Astrocyte of the spinal cord (primary cell): Measurements from ENCODE around the gene IFFO2.
A peak's percentile ranks its signal among the peaks of the same experiment; 100 is the strongest.

Source experiments
- DNase-seq: peaks from one replicate; pipeline ENCODE4 v3.0.0; 2011; ENCODE audit warnings: low read depth, low spot score
- H3K4me3 ChIP-seq: 2 replicates; pipeline ENCODE4 v1.5.1; 2011; ENCODE audit warnings: low read depth, mild to moderate bottlenecking, low read length, moderate library complexity
- CTCF ChIP-seq: IDR thresholded peaks from 2 replicates; pipeline ENCODE4 v1.5.1; 2012; ENCODE audit warnings: low read depth, mild to moderate bottlenecking, low read length, inconsistent platforms
- in situ Hi-C: cut with HindIII; loops from 2 replicates; pipeline ENCODE4 v1.10.0; 2017; ENCODE audit warnings: low sequenced_read_pairs

IFFO2 gene

GRCh38 chr1:18922848-18923755 lies 33.4 kb downstream of the IFFO2 start:
- DNase-seq, result no peak
- H3K4me3 ChIP-seq, result no peak overlapping the region
- in situ Hi-C loops, result no loop called here
- TF ChIP-seq CTCF, result no peak

GRCh38 chr1:18922319-18922726 lies 34.2 kb downstream of the IFFO2 start:
- in situ Hi-C loops, result no loop called here
- no peak overlapping the region for H3K4me3 ChIP-seq
- TF ChIP-seq CTCF, result peak; percentile 16
- DNase-seq, result peak; percentile 83

- no peak overlapping the region for H3K4me3 ChIP-seq
- in situ Hi-C loops, result no loop called here
- TF ChIP-seq CTCF, result peak; percentile 18
- DNase-seq, result no peak
Observed at GRCh38 chr1:18921516-18922251, 34.8 kb downstream of the IFFO2 start.

GRCh38 chr1:18920931-18921330 lies 35.5 kb downstream of the IFFO2 start:
- no peak overlapping the region for H3K4me3 ChIP-seq
- no peak for DNase-seq
- no peak for TF ChIP-seq CTCF
- in situ Hi-C loops, result no loop called here

GRCh38 chr1:18919956-18920355 lies 36.5 kb downstream of the IFFO2 start:
- in situ Hi-C loops, result no loop called here
- H3K4me3 ChIP-seq, result no peak overlapping the region
- DNase-seq, result no peak
- TF ChIP-seq CTCF, result no peak

- no peak for TF ChIP-seq CTCF
- no peak for DNase-seq
- in situ Hi-C loops, result no loop called here
- H3K4me3 ChIP-seq, result no peak overlapping the region
Observed at GRCh38 chr1:18919197-18919905, 37.1 kb downstream of the IFFO2 start.
